Measurements from ENCODE around the gene BCAN.
"Not testable (repeated sequence)": the region's sequence is repeated elsewhere in the genome, so short reads cannot be mapped to it uniquely, and the experiment has no call there.

BCAN gene

GRCh38 chr1:156641761-156642264, at the start of gene BCAN:
BCAN (plus strand) TSS chr1:156642117; CDS start chr1:156646055, 3,938 bp downstream.
- DNase-seq (ENCODE audit: low read depth, low spot score) = no peak

GRCh38 chr1:156592158-156592909, 49.6 kb upstream of the BCAN start:
- no peak for DNase-seq (ENCODE audit: low read depth, low spot score)

GRCh38 chr1:156592910-156593660, 48.8 kb upstream of the BCAN start:
- DNase-seq (ENCODE audit: low read depth, low spot score) = no peak

- no peak for DNase-seq (ENCODE audit: low read depth, low spot score)
Measured at GRCh38 chr1:156593661-156593989, 48.3 kb upstream of the BCAN start.

GRCh38 chr1:156594190-156594589, 47.7 kb upstream of the BCAN start:
- no peak for DNase-seq (ENCODE audit: low read depth, low spot score)

- no peak for DNase-seq (ENCODE audit: low read depth, low spot score)
Measured at GRCh38 chr1:156595016-156595415, 46.9 kb upstream of the BCAN start.

GRCh38 chr1:156596426-156596825, 45.5 kb upstream of the BCAN start:
- DNase-seq (ENCODE audit: low read depth, low spot score) = no peak

GRCh38 chr1:156598125-156598524, 43.8 kb upstream of the BCAN start:
- no peak for DNase-seq (ENCODE audit: low read depth, low spot score)

- no peak for DNase-seq (ENCODE audit: low read depth, low spot score)
Measured at GRCh38 chr1:156598731-156599432, 43.0 kb upstream of the BCAN start.

- DNase-seq (ENCODE audit: low read depth, low spot score) = no peak
Measured at GRCh38 chr1:156599811-156600210, 42.1 kb upstream of the BCAN start.

GRCh38 chr1:156600733-156601121, 41.2 kb upstream of the BCAN start:
- no peak for DNase-seq (ENCODE audit: low read depth, low spot score)

GRCh38 chr1:156601122-156601830, 40.6 kb upstream of the BCAN start, which contains the start of gene GPATCH4:
GPATCH4 (minus strand) TSS chr1:156601479.
- DNase-seq (ENCODE audit: low read depth, low spot score) = peak; percentile 57

- DNase-seq (ENCODE audit: low read depth, low spot score) = no peak
Measured at GRCh38 chr1:156601892-156602291, 40.0 kb upstream of the BCAN start.

GRCh38 chr1:156602557-156602993, 39.3 kb upstream of the BCAN start:
- no peak for DNase-seq (ENCODE audit: low read depth, low spot score)

- DNase-seq (ENCODE audit: low read depth, low spot score) = not testable (repeated sequence)
Measured at GRCh38 chr1:156607344-156607743, 34.6 kb upstream of the BCAN start.

- DNase-seq (ENCODE audit: low read depth, low spot score) = peak; percentile 28
Measured at GRCh38 chr1:156608036-156608674, 33.8 kb upstream of the BCAN start.

GRCh38 chr1:156608981-156609380, 32.9 kb upstream of the BCAN start:
- DNase-seq (ENCODE audit: low read depth, low spot score) = peak; percentile 23

GRCh38 chr1:156610072-156610471, 31.8 kb upstream of the BCAN start:
- not testable (repeated sequence) for DNase-seq (ENCODE audit: low read depth, low spot score)

GRCh38 chr1:156612666-156613065, 29.3 kb upstream of the BCAN start:
- no peak for DNase-seq (ENCODE audit: low read depth, low spot score)

GRCh38 chr1:156615946-156616345, 26.0 kb upstream of the BCAN start:
- no peak for DNase-seq (ENCODE audit: low read depth, low spot score)

GRCh38 chr1:156616463-156616862, 25.5 kb upstream of the BCAN start:
- no peak for DNase-seq (ENCODE audit: low read depth, low spot score)
